Choroid plexus epithelial cell (primary cell): Measurements from ENCODE around the gene SPEM1.
A peak's percentile ranks its signal among the peaks of the same experiment; 100 is the strongest.

Experiments used
- DNase-seq: peaks from one replicate; pipeline ENCODE4 v3.0.0-alpha.2; 2010; ENCODE audit warnings: low read depth
- H3K4me3 ChIP-seq: 2 replicates; pipeline ENCODE4 v1.5.1; 2011; ENCODE audit warnings: low read depth, mild to moderate bottlenecking, control low read depth, low read length, moderate library complexity
- CTCF ChIP-seq: conservative IDR thresholded peaks from 2 replicates; pipeline ENCODE4 v1.5.1; 2011; ENCODE audit warnings: low read depth, mild to moderate bottlenecking, control low read depth, inconsistent platforms, low read length, moderate library complexity

The SPEM1 gene

GRCh38 chr17:7382901-7383300, 37.2 kb upstream of the SPEM1 start:
- TF ChIP-seq CTCF = no peak
- DNase-seq = no peak
- H3K4me3 ChIP-seq = no peak overlapping the region

GRCh38 chr17:7383371-7383741, 36.8 kb upstream of the SPEM1 start:
- DNase-seq = no peak
- no peak for TF ChIP-seq CTCF
- no peak overlapping the region for H3K4me3 ChIP-seq

GRCh38 chr17:7383742-7384488, 36.2 kb upstream of the SPEM1 start:
- TF ChIP-seq CTCF = no peak
- H3K4me3 ChIP-seq = peak overlapping the region; percentile 44
- no peak for DNase-seq

- no peak for TF ChIP-seq CTCF
- peak overlapping the region; percentile 44 for H3K4me3 ChIP-seq
- no peak for DNase-seq
These were observed 35.5 kb upstream of the SPEM1 start for GRCh38 chr17:7384489-7385081.

- TF ChIP-seq CTCF = no peak
- no peak for DNase-seq
- H3K4me3 ChIP-seq = no peak overlapping the region
These were observed 31.3 kb upstream of the SPEM1 start for GRCh38 chr17:7388856-7389255.

GRCh38 chr17:7389924-7390910, 29.9 kb upstream of the SPEM1 start:
- no peak for DNase-seq
- no peak overlapping the region for H3K4me3 ChIP-seq
- TF ChIP-seq CTCF = no peak
